ENCODE results near the gene NMNAT3.
A peak's percentile ranks its signal among the peaks of the same experiment; 100 is the strongest.

The NMNAT3 gene

GRCh38 chr3:139677388-139678155 lies at the start of gene NMNAT3:
NMNAT3 (minus strand) TSS chr3:139677972; CDS start chr3:139627724, 50,248 bp downstream.
- DNase-seq = peak; percentile 81

- DNase-seq = no peak
Observed at GRCh38 chr3:139721370-139721769, 43.6 kb upstream of the NMNAT3 start.

GRCh38 chr3:139718415-139718814 lies 40.6 kb upstream of the NMNAT3 start:
- peak; percentile 28 for DNase-seq

- DNase-seq = peak; percentile 23
Observed at GRCh38 chr3:139716908-139717485, 39.2 kb upstream of the NMNAT3 start.

- no peak for DNase-seq
Observed at GRCh38 chr3:139715743-139716360, 38.1 kb upstream of the NMNAT3 start.

GRCh38 chr3:139715166-139715565 lies 37.4 kb upstream of the NMNAT3 start:
- DNase-seq = no peak

GRCh38 chr3:139710212-139710611 lies 32.4 kb upstream of the NMNAT3 start:
- DNase-seq = no peak

GRCh38 chr3:139705631-139706030 lies 27.9 kb upstream of the NMNAT3 start:
- no peak for DNase-seq

- no peak for DNase-seq
Observed at GRCh38 chr3:139696314-139696604, 18.5 kb upstream of the NMNAT3 start.

- DNase-seq = no peak
Observed at GRCh38 chr3:139695426-139696313, 17.9 kb upstream of the NMNAT3 start.

GRCh38 chr3:139695007-139695406 lies 17.2 kb upstream of the NMNAT3 start:
- DNase-seq = peak; percentile 26

GRCh38 chr3:139694542-139694941 lies 16.8 kb upstream of the NMNAT3 start:
- DNase-seq = no peak

- DNase-seq = no peak
Observed at GRCh38 chr3:139691619-139692018, 13.8 kb upstream of the NMNAT3 start.

- no peak for DNase-seq
Observed at GRCh38 chr3:139689708-139690228, 12.0 kb upstream of the NMNAT3 start.

- no peak for DNase-seq
Observed at GRCh38 chr3:139689122-139689521, 11.3 kb upstream of the NMNAT3 start.

GRCh38 chr3:139687431-139687830 lies 9.7 kb upstream of the NMNAT3 start:
- DNase-seq = no peak

- DNase-seq = no peak
Observed at GRCh38 chr3:139686624-139687023, 8.9 kb upstream of the NMNAT3 start.

GRCh38 chr3:139686206-139686605 lies 8.4 kb upstream of the NMNAT3 start:
- no peak for DNase-seq

- DNase-seq = no peak
Observed at GRCh38 chr3:139679220-139679775, 1.5 kb upstream of the NMNAT3 start.

GRCh38 chr3:139676632-139677387 lies 962 bp downstream of the NMNAT3 start:
- DNase-seq = no peak

GRCh38 chr3:139676108-139676507 lies 1.7 kb downstream of the NMNAT3 start:
- no peak for DNase-seq

- no peak for DNase-seq
Observed at GRCh38 chr3:139675327-139675726, 2.4 kb downstream of the NMNAT3 start.

Data from right hindlimb (tissue), 1 donor.